ENCODE data around the gene SMC5. TPM values are rescaled to one million over a fixed set of nuclear protein-coding genes. Genes with fewer than 3 reads are reported as not detected.
"Not testable (repeated sequence)": the region's sequence is repeated elsewhere in the genome, so short reads cannot be mapped to it uniquely, and the experiment has no call there.

SMC5 gene
- total RNA-seq, 2 donors from 2014 or later = 22.6 to 46.1 TPM

DNA sequence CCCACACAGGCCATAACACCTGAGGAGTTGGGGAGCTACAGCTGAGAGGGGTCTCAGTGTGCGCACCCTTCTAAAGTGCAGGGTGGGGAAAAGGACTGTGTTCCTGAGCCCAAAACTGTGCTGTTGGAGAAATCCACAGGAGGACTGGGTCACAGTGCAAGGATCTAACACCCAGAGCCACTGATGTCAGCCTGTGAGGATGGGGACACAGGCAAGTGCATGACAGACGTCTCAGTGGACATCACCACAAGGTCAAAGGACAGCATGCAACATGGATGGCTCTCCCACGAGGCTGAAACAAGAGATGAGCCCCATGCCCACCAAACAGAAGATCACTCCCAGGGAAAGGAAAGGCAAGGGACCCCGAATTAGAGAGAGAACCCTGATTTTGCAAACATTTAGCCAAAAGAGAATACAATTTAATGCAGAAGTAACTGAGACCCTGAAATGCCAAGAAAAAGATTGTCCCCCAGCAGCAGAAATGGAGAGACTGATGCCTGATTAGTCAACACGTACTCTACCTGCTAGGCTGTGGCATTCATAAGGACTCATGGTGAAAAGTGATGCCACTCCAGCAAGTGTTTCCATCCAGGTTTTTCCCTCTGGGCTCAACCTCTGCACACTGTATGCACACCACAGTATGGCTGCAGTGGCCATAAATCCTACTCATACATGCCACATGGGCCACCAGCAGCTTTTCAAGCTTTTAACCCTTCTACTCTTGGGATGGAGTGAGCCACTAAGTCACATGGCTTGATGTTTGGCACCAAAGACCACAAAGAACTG lies 141.5 kb downstream of the SMC5 start:
- peak overlapping the region; percentile 26 for H3K4me3 ChIP-seq
- TF ChIP-seq CTCF (IDR thresholded peaks at IDR 0.05) = no peak
- no peak for DNase-seq (ENCODE audit: low spot score)
- H3K27ac ChIP-seq = no peak overlapping the region
- no peak for ATAC-seq (ENCODE audit: insufficient number of reproducible peaks, low FRiP score, low read depth)
- no peaks in the 10 kb centered on the region for H3K9me3 ChIP-seq
- H3K4me1 ChIP-seq (ENCODE audit: control insufficient read depth in 1 of 2, low read depth in 2 of 2) = peaks cover 75 to 84% of the 10 kb centered on the region in 2 donors
- H3K36me3 ChIP-seq = no peaks in the 10 kb centered on the region
- no peaks in the 10 kb centered on the region for H3K27me3 ChIP-seq (replicated peaks; ENCODE audit: insufficient read depth)

- H3K27me3 ChIP-seq (replicated peaks; ENCODE audit: insufficient read depth); ATAC-seq (ENCODE audit: insufficient number of reproducible peaks, low FRiP score, low read depth); H3K27ac ChIP-seq; H3K4me3 ChIP-seq; H3K36me3 ChIP-seq; H3K9me3 ChIP-seq; DNase-seq (ENCODE audit: low spot score): not testable (repeated sequence)
- peaks cover 82 to 93% of the 10 kb centered on the region in 2 donors for H3K4me1 ChIP-seq (ENCODE audit: control insufficient read depth in 1 of 2, low read depth in 2 of 2)
Observed at GRCh38 chr9:70401241-70401640, 142.5 kb downstream of the SMC5 start.

DNA sequence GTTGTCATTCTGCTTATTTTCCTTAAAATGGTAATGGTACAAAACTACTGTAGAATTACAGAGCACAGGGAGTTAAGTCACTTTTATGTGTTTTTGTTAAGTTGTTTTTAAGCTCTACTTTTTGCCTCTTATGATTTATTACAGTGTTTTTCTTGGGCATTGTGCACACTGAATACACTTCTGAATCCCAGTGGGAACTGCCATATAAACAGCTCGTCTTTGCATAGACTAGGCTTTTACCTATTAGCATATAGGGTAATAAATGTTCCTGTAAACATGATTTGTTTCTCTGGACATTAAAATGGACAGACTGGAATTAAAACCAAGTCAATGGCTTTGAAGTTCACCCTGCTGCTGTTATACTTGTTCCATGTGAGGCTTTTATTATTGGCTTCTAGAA lies 143.4 kb downstream of the SMC5 start:
- ATAC-seq (ENCODE audit: insufficient number of reproducible peaks, low FRiP score, low read depth) (no peak), DNase-seq (ENCODE audit: low spot score) (no peak)
- H3K4me3 ChIP-seq = peak overlapping the region; percentile 48
- peaks cover 85 to 98% of the 10 kb centered on the region in 2 donors for H3K4me1 ChIP-seq (ENCODE audit: control insufficient read depth in 1 of 2, low read depth in 2 of 2)
- H3K27ac ChIP-seq = peak overlapping the region in 1 of 2 donors; percentile 51
- TF ChIP-seq CTCF (IDR thresholded peaks at IDR 0.05) = no peak
- no peaks in the 10 kb centered on the region for H3K27me3 ChIP-seq (replicated peaks; ENCODE audit: insufficient read depth)
- H3K36me3 ChIP-seq = no peaks in the 10 kb centered on the region
- H3K9me3 ChIP-seq = no peaks in the 10 kb centered on the region

DNA sequence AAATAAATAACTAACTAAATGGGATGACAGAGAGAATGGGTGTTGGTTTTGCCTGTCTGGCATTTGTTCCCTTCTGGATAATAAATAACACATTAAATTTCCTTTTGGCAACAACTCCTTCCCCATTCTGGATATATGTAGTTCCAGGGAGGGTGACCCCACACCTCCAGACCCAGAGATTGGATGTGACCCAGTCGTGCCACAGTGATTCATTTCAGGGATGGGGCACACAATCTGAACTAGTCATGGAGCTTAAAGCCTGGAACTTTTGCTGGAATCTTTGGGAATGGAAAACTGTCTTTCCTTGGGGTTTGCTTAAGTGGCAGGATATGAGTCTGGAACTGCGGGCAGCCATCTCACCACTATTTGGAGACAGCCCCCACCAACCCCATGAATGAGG lies 144.4 kb downstream of the SMC5 start:
- Histone ChIP-seq H3K27me3 (replicated peaks; ENCODE audit: insufficient read depth) (no peaks in the 10 kb centered on the region), H3K4me1 (ENCODE audit: control insufficient read depth in 1 of 2, low read depth in 2 of 2) (peaks cover 90 to 98% of the 10 kb centered on the region in 2 donors), H3K27ac (peak overlapping the region; percentile 31 to 51), H3K4me3 (peak overlapping the region; percentile 48), H3K36me3 (no peaks in the 10 kb centered on the region), H3K9me3 (no peaks in the 10 kb centered on the region)
- ATAC-seq (ENCODE audit: insufficient number of reproducible peaks, low FRiP score, low read depth) (no peak), DNase-seq (ENCODE audit: low spot score) (no peak)
- TF ChIP-seq CTCF (IDR thresholded peaks at IDR 0.05) = no peak

GRCh38 chr9:70403618-70404025 lies 144.8 kb downstream of the SMC5 start:
- Histone ChIP-seq H3K36me3 (no peaks in the 10 kb centered on the region), H3K4me1 (ENCODE audit: control insufficient read depth in 1 of 2, low read depth in 2 of 2) (peaks cover 90 to 98% of the 10 kb centered on the region in 2 donors), H3K27me3 (replicated peaks; ENCODE audit: insufficient read depth) (no peaks in the 10 kb centered on the region), H3K4me3 (peak overlapping the region; percentile 48), H3K9me3 (no peaks in the 10 kb centered on the region), H3K27ac (peak overlapping the region; percentile 31 to 51)
- peak; percentile 26 for ATAC-seq (ENCODE audit: insufficient number of reproducible peaks, low FRiP score, low read depth)
- DNase-seq (ENCODE audit: low spot score) = no peak
- no peak for TF ChIP-seq CTCF (IDR thresholded peaks at IDR 0.05)

All from thoracic aorta (tissue), 2 donors.